ENCODE measurements around the gene NELL1.

The NELL1 gene

GRCh38 chr11:21511835-21512440, 842.6 kb downstream of the NELL1 start:
- DNase-seq, result no peak

GRCh38 chr11:21514316-21514715, 844.9 kb downstream of the NELL1 start:
- no peak for DNase-seq

- no peak for DNase-seq
Observed at GRCh38 chr11:21520244-21520643, 850.9 kb downstream of the NELL1 start.

- no peak for DNase-seq
Observed at GRCh38 chr11:21529187-21529586, 859.8 kb downstream of the NELL1 start.

GRCh38 chr11:21534288-21534687, 864.9 kb downstream of the NELL1 start:
- no peak for DNase-seq

- no peak for DNase-seq
Observed at GRCh38 chr11:21537980-21538379, 868.6 kb downstream of the NELL1 start.

- no peak for DNase-seq
Observed at GRCh38 chr11:21541187-21541751, 871.9 kb downstream of the NELL1 start.

GRCh38 chr11:21543901-21544300, 874.5 kb downstream of the NELL1 start:
- no peak for DNase-seq

- DNase-seq, result no peak
Observed at GRCh38 chr11:21545699-21546098, 876.3 kb downstream of the NELL1 start.

GRCh38 chr11:21546703-21547102, 877.3 kb downstream of the NELL1 start:
- no peak for DNase-seq

- DNase-seq, result no peak
Observed at GRCh38 chr11:21552911-21553310, 883.5 kb downstream of the NELL1 start.

- DNase-seq, result no peak
Observed at GRCh38 chr11:21553795-21554194, 884.4 kb downstream of the NELL1 start.

- DNase-seq, result no peak
Observed at GRCh38 chr11:21554284-21554683, 884.9 kb downstream of the NELL1 start.

GRCh38 chr11:21556926-21557325, 887.5 kb downstream of the NELL1 start:
- no peak for DNase-seq

GRCh38 chr11:21560466-21560975, 891.1 kb downstream of the NELL1 start:
- no peak for DNase-seq

- no peak for DNase-seq
Observed at GRCh38 chr11:21561581-21561980, 892.2 kb downstream of the NELL1 start.

GRCh38 chr11:21564095-21564494, 894.7 kb downstream of the NELL1 start:
- DNase-seq, result no peak

GRCh38 chr11:21564833-21565682, 895.7 kb downstream of the NELL1 start:
- no peak for DNase-seq

- no peak for DNase-seq
Observed at GRCh38 chr11:21566521-21567117, 897.2 kb downstream of the NELL1 start.

- DNase-seq, result no peak
Observed at GRCh38 chr11:21567645-21568290, 898.4 kb downstream of the NELL1 start.

GRCh38 chr11:21572210-21572609, 902.8 kb downstream of the NELL1 start:
- DNase-seq, result no peak

GRCh38 chr11:21582791-21583190, 913.4 kb downstream of the NELL1 start:
- no peak for DNase-seq

GRCh38 chr11:21588754-21589153, 919.4 kb downstream of the NELL1 start:
- no peak for DNase-seq
